Fibroblast of lung (primary cell): ENCODE data around the gene ARPIN.

Experiments used
- CTCF ChIP-seq, 2 donors: IDR thresholded peaks in 1 of 2; conservative IDR thresholded peaks in 1 of 2; 1 replicate in 1 of 2; 2 replicates in 1 of 2; pipeline ENCODE4 v1.5.1; 2011 to 2012; ENCODE audit warnings: low read length in 2 of 2, control low read depth in 1 of 2, inconsistent platforms in 1 of 2, low read depth in 1 of 2, mild to moderate bottlenecking in 1 of 2
- EZH2 ChIP-seq: IDR thresholded peaks from 2 replicates; pipeline ENCODE4 v1.5.1; 2012; ENCODE audit warnings: low read length, control low read depth, mild to moderate bottlenecking; ENCODE audit errors: missing control alignments

GRCh38 chr15:89946681-89947299, 34.0 kb upstream of the ARPIN start:
- no peak for TF ChIP-seq CTCF (conservative IDR thresholded peaks at IDR 0.05 in 1 of 2, IDR thresholded peaks at IDR 0.05 in 1 of 2; ENCODE audit: low read depth in 1 of 2, low read length in 2 of 2)
- TF ChIP-seq EZH2: no peak
